Measurements from ENCODE around the gene TDP2. TPM values are rescaled to one million over a fixed set of nuclear protein-coding genes. Genes with fewer than 3 reads are reported as not detected.
"Not testable (repeated sequence)": the region's sequence is repeated elsewhere in the genome, so short reads cannot be mapped to it uniquely, and the experiment has no call there.

The TDP2 gene
- total RNA-seq, 2 donors from 2014 or later = 18.5 to 22.2 TPM

DNA sequence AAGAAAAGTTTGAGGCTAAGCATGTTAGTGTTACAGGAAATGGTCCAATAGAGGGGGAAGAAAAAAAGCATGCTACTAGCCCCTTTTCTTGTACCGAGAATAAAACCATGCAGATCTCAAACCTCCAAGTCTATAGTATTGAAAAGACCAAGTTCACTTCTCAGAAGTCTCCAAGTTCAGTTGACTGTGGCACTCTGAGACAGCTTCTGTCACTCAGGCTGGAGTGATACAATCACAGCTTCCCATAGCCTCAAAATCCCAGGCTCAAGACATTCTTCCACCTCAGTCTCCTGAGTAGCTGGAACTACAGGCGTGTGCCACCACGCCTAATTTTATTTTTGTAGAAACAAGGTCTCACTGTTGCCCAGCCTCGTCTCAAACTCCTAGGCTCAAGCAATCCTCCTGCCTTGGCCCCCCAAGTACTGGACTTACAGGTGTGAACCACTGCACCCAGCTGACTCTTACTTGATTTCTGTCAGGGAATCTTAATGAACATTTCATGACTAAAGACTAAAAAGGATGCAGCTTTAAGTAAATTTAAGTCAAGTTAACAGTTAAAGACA, 36.1 kb upstream of the TDP2 start:
- Histone ChIP-seq H3K27me3 (no peaks in the 10 kb centered on the region), H3K4me3 (no peak overlapping the region), H3K9me3 (no peaks in the 10 kb centered on the region), H3K27ac (no peak overlapping the region), H3K36me3 (peaks cover 58% of the 10 kb centered on the region), H3K4me1 (no peaks in the 10 kb centered on the region)
- DNase-seq (ENCODE audit: low spot score) = no peak
- no peak for TF ChIP-seq CTCF (IDR thresholded peaks at IDR 0.05)

DNA sequence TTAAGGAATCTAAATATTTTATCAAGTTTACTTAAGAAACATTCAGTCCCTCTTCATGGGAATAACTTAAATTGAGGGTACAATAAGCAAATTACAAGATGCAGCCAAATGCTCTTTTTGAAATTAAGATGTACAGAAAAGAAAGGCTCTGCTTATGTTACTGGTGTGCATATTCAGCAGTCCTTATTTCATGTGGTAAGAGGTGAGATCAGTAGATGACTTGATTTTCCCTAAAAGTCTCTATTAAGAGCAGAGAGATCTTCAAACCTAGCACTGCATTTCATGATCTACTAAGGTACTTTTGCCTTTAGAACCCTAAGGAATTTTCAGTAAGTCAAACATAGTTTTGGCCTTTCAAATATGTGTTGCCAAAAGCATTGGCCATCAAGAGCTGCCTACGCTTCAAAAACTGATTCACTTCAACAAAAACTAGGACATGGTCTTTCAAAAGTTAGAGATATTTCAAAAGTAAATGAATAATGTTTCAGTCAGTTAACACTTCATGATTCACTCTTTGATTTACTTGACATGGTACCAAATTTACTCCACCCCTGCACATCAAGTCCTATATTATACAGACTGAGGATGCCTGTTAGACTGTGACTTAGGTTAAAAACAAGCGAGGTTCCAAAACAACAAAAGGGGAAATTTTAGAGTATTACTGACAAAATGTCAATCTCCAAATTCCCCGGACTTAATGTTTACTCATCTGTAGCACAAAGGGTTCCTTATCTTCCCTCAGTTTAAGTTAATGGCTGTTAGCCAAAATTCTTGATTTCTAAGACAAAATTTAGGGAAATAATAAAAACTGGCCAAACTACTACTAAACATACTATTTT, 33.0 kb upstream of the TDP2 start:
- H3K36me3 ChIP-seq = peaks cover 28% of the 10 kb centered on the region
- no peaks in the 10 kb centered on the region for H3K9me3 ChIP-seq
- no peaks in the 10 kb centered on the region for H3K27me3 ChIP-seq
- H3K4me3 ChIP-seq = no peak overlapping the region
- H3K4me1 ChIP-seq = no peaks in the 10 kb centered on the region
- H3K27ac ChIP-seq = peak overlapping the region in 1 of 2 donors; percentile 14
- no peak for TF ChIP-seq CTCF (IDR thresholded peaks at IDR 0.05)
- DNase-seq (ENCODE audit: low spot score) = no peak

DNA sequence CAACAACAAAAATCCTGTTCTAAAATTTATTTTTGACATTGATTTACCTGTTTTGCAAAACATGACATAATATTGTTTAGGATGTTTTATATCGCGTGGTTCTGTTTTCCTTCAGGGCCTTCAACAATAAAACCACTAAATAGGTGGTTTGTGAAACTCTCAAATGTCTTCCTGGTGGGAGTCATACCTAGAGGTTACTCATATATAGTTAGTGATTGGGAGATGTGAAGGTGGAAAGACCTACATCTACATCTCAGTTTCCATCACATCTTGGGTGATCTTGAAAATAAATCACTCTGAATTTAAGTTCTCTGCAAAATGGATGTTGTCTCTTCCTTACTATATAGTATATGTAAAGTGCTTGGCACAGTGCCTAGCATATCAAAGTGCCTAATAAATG, 29.4 kb upstream of the TDP2 start:
- no peak for DNase-seq (ENCODE audit: low spot score)
- no peak overlapping the region for H3K4me3 ChIP-seq
- no peak for TF ChIP-seq CTCF (IDR thresholded peaks at IDR 0.05)
- no peaks in the 10 kb centered on the region for H3K9me3 ChIP-seq
- no peaks in the 10 kb centered on the region for H3K27me3 ChIP-seq
- H3K36me3 ChIP-seq = peaks cover 6% of the 10 kb centered on the region
- H3K27ac ChIP-seq = no peak overlapping the region
- peaks cover 0 to 13% of the 10 kb centered on the region in 2 donors for H3K4me1 ChIP-seq

GRCh38 chr6:24695635-24696034, 28.9 kb upstream of the TDP2 start:
- peak in 1 of 2 donors; percentile 66 for TF ChIP-seq CTCF (IDR thresholded peaks at IDR 0.05)
- not testable (repeated sequence) for H3K27me3 ChIP-seq; DNase-seq (ENCODE audit: low spot score); H3K27ac ChIP-seq; H3K4me3 ChIP-seq; H3K36me3 ChIP-seq; H3K9me3 ChIP-seq
- H3K4me1 ChIP-seq = peaks cover 0 to 13% of the 10 kb centered on the region in 2 donors

DNA sequence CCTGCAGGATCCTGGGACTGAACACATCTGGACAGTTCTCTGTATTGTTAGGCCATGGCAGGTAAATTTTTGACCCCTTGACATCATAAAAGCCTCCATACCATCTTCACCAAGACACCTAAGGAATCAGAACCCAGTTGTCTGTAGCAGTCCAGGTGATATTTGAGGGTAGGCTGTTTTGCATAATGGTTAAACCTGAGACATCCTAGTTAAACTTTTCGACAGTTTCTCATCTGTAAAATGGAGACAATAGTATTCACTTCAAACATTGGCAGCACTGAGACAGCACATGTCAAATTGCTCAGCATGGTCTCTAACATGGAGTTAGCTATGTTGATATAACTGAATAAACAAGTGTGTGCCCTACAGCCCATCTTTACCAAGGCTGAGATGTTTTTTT, 27.5 kb upstream of the TDP2 start:
- peaks cover 6% of the 10 kb centered on the region for H3K36me3 ChIP-seq
- H3K9me3 ChIP-seq = no peaks in the 10 kb centered on the region
- H3K4me1 ChIP-seq = peaks cover 0 to 20% of the 10 kb centered on the region in 2 donors
- H3K4me3 ChIP-seq = no peak overlapping the region
- no peak overlapping the region for H3K27ac ChIP-seq
- no peak for DNase-seq (ENCODE audit: low spot score)
- H3K27me3 ChIP-seq = no peaks in the 10 kb centered on the region
- no peak for TF ChIP-seq CTCF (IDR thresholded peaks at IDR 0.05)

Data from right atrium auricular region (tissue), 2 donors.